Keratinocyte (primary cell): Measurements from ENCODE around the gene COQ4. TPM values are rescaled to one million over a fixed set of nuclear protein-coding genes. Genes with fewer than 3 reads are reported as not detected.
A peak's percentile ranks its signal among the peaks of the same experiment; 100 is the strongest.

Experiments
- DNase-seq: peaks from one replicate; pipeline ENCODE4 v3.0.0-alpha.2; 2011; ENCODE audit warnings: low read depth, missing footprints, low spot score
- FAIRE-seq: peaks from 2 replicates; lab custom pipeline; 2011; peaks lifted over from hg19 to GRCh38; lab: Jason Lieb, UNC
- H2AFZ ChIP-seq: 2 replicates; pipeline ENCODE4 v1.6.0; 2012; ENCODE audit warnings: low read length, control low read depth, inconsistent platforms; ENCODE audit not compliant: control insufficient read depth
- H3K27ac ChIP-seq: 2 replicates; pipeline ENCODE4 v1.5.1; 2011; ENCODE audit warnings: low read length; ENCODE audit not compliant: control insufficient read depth, insufficient read depth
- H3K27me3 ChIP-seq: 3 replicates; pipeline ENCODE4 v1.6.0; 2011; ENCODE audit warnings: low read length; ENCODE audit not compliant: control insufficient read depth, insufficient read depth; ENCODE audit errors: extremely low read depth
- H3K36me3 ChIP-seq, 2 experiments: 2 replicates in 1 of 2; 3 replicates in 1 of 2; pipeline ENCODE4 v1.5.1; 2011; ENCODE audit warnings: low read length in 2 of 2, mild to moderate bottlenecking in 1 of 2; ENCODE audit not compliant: control insufficient read depth in 2 of 2, insufficient read depth in 2 of 2; ENCODE audit errors: extremely low read depth in 1 of 2
- H3K4me1 ChIP-seq: 3 replicates; pipeline ENCODE4 v1.5.1; 2011; ENCODE audit warnings: low read length; ENCODE audit not compliant: control insufficient read depth, insufficient read depth; ENCODE audit errors: extremely low read depth
- H3K4me2 ChIP-seq: 3 replicates; pipeline ENCODE4 v1.6.0; 2011; ENCODE audit warnings: low read depth, low read length; ENCODE audit not compliant: control insufficient read depth, insufficient read depth; ENCODE audit errors: extremely low read depth
- H3K4me3 ChIP-seq, 3 experiments: fragments of 200-600 bp in 1 of 3; sonication (generic) in 1 of 3; 2 replicates in 2 of 3; 3 replicates in 1 of 3; pipeline ENCODE4 v1.5.1; 2011 to 2016; ENCODE audit warnings: low read length in 3 of 3, mild to moderate bottlenecking in 3 of 3, control low read depth in 2 of 3, inconsistent platforms in 1 of 3, low read depth in 1 of 3, mixed read lengths in 1 of 3, mixed run types in 1 of 3, moderate library complexity in 1 of 3; ENCODE audit not compliant: control insufficient read depth in 2 of 3, insufficient read depth in 2 of 3; ENCODE audit errors: extremely low read depth in 1 of 3
- H3K79me2 ChIP-seq: 2 replicates; pipeline ENCODE4 v1.6.0; 2012; ENCODE audit warnings: low read length; ENCODE audit not compliant: control insufficient read depth, insufficient read depth
- H3K9ac ChIP-seq: 3 replicates; pipeline ENCODE4 v1.6.0; 2011; ENCODE audit warnings: low read length; ENCODE audit not compliant: control insufficient read depth, insufficient read depth; ENCODE audit errors: extremely low read depth
- H3K9me1 ChIP-seq: 3 replicates; pipeline ENCODE4 v1.6.0; 2011; ENCODE audit warnings: low read length; ENCODE audit not compliant: control insufficient read depth, insufficient read depth; ENCODE audit errors: extremely low read depth
- H3K9me3 ChIP-seq: 2 replicates; pipeline ENCODE4 v1.5.1; 2012; ENCODE audit warnings: low read depth, low read length; ENCODE audit not compliant: control insufficient read depth
- H4K20me1 ChIP-seq: 3 replicates; pipeline ENCODE4 v1.6.0; 2011; ENCODE audit warnings: low read length; ENCODE audit not compliant: control insufficient read depth, insufficient read depth; ENCODE audit errors: extremely low read depth
- CTCF ChIP-seq, 3 experiments: IDR thresholded peaks in 1 of 3; conservative IDR thresholded peaks in 1 of 3; optimal IDR thresholded peaks in 1 of 3; 2 replicates in 2 of 3; 3 replicates in 1 of 3; pipeline versions ENCODE3 to v1.5.1; 2011; ENCODE audit warnings: low read length in 3 of 3, mild to moderate bottlenecking in 3 of 3, moderate library complexity in 2 of 3, control low read depth in 1 of 3, inconsistent platforms in 1 of 3; ENCODE audit not compliant: insufficient read depth in 2 of 3; ENCODE audit errors: extremely low read depth in 1 of 3
- EZH2 ChIP-seq: IDR thresholded peaks from one replicate; pipeline ENCODE4 v1.6.1; 2012; ENCODE audit warnings: inconsistent platforms, mild to moderate bottlenecking, low read length, moderate library complexity
- dilution Hi-C: fragments of 300-500 bp; cut with MboI; formaldehyde crosslinking; loops from one replicate; pipeline ENCODE4 v1.7.0; 2020; ENCODE audit warnings: low sequenced_read_pairs; ENCODE audit not compliant: extremely low pct_ligation_motif_present
- polyA plus RNA-seq, 5 experiments: library from polyadenylated mRNA; depleted of rRNA in 3 of 5; stranded (reverse) in 3 of 5; stranded (forward) in 1 of 5; unstranded in 1 of 5; fragments of >200 nt; gene quantifications; 1 replicate in 1 of 5; 2 replicates in 3 of 5; 3 replicates in 1 of 5; pipeline versions ENCODE4 v1.2.1 to v1.2.3, GENCODE V29; 2011 to 2012; ENCODE audit warnings: missing spikeins in 2 of 5, low read depth in 1 of 5, low replicate concordance in 1 of 5

Gene COQ4
- polyA plus RNA-seq, 1 donor (not counting 4 experiments of a cell fraction or from before 2014, with no cell fraction given): 32.6 TPM

GRCh38 chr9:128339761-128340690 lies 17.4 kb downstream of the COQ4 start, which contains the start of gene SLC27A4:
Gene SLC27A4, plus strand, starts transcription at chr9:128340527. Its CDS starts 2,606 bp downstream, at chr9:128343133.
- dilution Hi-C loops: no loop called here

GRCh38 chr9:128340691-128341434 lies 18.2 kb downstream of the COQ4 start:
- peak overlapping the region; percentile 17 for H2AFZ ChIP-seq
- dilution Hi-C loops: no loop called here
- peak overlapping the region; percentile 75 for H3K4me2 ChIP-seq
- H3K4me3 ChIP-seq: peak overlapping the region; percentile 85 to 95 (median 90)
- H3K4me1 ChIP-seq: no peaks in the 10 kb centered on the region
- DNase-seq (no peak), FAIRE-seq (no peak)
- no peaks in the 10 kb centered on the region for H3K27me3 ChIP-seq
- peaks cover 22 to 25% of the 10 kb centered on the region in 2 experiments for H3K36me3 ChIP-seq
- H3K9me3 ChIP-seq: no peaks in the 10 kb centered on the region
- H3K27ac ChIP-seq: peak overlapping the region; percentile 11
- peak overlapping the region; percentile 78 for H3K9ac ChIP-seq
- peaks cover 2% of the 10 kb centered on the region for H4K20me1 ChIP-seq
- H3K9me1 ChIP-seq: no peaks in the 10 kb centered on the region
- TF ChIP-seq CTCF (optimal IDR thresholded peaks at IDR 0.05 in 1 of 3, IDR thresholded peaks at IDR 0.05 in 1 of 3, conservative IDR thresholded peaks at IDR 0.05 in 1 of 3; ENCODE audit: extremely low read depth in 1 of 3, insufficient read depth in 2 of 3, low read length in 3 of 3) (no peak), EZH2 (no peak)
- peaks cover 7% of the 10 kb centered on the region for H3K79me2 ChIP-seq

More at GRCh38 chr9:128339761-128340690, 17.4 kb downstream of the COQ4 start, which contains the start of gene SLC27A4:
- TF ChIP-seq EZH2: no peak
- no peak for TF ChIP-seq CTCF (optimal IDR thresholded peaks at IDR 0.05 in 1 of 3, IDR thresholded peaks at IDR 0.05 in 1 of 3, conservative IDR thresholded peaks at IDR 0.05 in 1 of 3; ENCODE audit: extremely low read depth in 1 of 3, insufficient read depth in 2 of 3, low read length in 3 of 3)
- Histone ChIP-seq H4K20me1 (peaks cover 2% of the 10 kb centered on the region), H2AFZ (peak within 1 kb of the TSS; percentile 84), H3K4me2 (peak within 1 kb of the TSS; percentile 75), H3K4me1 (no peaks in the 10 kb centered on the region), H3K27ac (peak within 1 kb of the TSS; percentile 74), H3K4me3 (peak within 1 kb of the TSS; percentile 89 to 95 (median 90)), H3K36me3 (peaks cover 19 to 20% of the 10 kb centered on the region in 2 experiments), H3K9me1 (no peaks in the 10 kb centered on the region), H3K9ac (peak within 1 kb of the TSS; percentile 87), H3K79me2 (peaks cover 7% of the 10 kb centered on the region), H3K9me3 (no peaks in the 10 kb centered on the region), H3K27me3 (no peaks in the 10 kb centered on the region)
- peak; percentile 90 for DNase-seq
- FAIRE-seq: no peak
